ENCODE measurements around the gene ALDH1L1.

The ALDH1L1 gene

DNA sequence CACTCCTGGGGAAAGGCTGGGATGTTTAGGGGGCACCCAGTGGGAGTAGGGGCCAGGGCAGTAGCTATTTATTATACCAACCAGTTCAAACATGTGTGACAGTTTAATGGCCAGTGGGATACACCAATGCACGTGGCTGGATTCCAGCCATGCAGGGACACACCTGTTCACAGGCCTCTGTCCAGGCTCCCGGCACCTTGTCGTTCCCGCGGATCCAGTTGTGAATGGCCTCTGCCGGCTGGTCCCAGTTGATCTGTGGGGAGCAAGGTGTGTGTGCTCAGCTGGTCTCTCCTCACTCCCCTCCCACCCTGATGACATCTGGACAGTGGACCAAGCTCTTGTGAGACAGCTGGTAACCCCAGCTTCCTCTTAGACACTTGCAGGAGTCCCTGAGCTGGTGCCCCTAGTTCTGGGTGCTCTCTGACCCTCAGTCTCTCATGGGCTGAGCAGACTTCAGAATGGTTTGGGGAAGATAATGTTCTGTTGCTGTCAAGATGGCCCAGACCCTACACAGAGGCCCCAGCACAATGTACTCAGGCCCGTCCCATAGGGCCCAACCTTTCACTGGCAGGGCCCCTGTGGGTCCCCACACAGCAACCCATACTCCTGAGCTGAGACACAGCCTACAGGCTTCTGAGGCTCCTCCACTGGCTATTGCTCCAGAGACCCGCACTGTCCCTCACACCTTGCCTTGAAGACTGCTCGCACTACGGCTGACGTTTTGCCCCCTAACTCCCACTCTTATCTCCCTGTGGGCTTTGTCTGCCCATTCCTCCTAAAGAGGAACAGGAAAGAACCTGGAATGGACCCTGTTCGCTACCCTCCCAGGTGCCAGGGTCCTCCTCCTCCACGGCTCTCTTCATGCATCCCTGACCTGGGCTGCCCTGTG, 25.8 kb downstream of the ALDH1L1 start:
- DNase-seq (ENCODE audit: low read depth, low spot score) = no peak

DNA sequence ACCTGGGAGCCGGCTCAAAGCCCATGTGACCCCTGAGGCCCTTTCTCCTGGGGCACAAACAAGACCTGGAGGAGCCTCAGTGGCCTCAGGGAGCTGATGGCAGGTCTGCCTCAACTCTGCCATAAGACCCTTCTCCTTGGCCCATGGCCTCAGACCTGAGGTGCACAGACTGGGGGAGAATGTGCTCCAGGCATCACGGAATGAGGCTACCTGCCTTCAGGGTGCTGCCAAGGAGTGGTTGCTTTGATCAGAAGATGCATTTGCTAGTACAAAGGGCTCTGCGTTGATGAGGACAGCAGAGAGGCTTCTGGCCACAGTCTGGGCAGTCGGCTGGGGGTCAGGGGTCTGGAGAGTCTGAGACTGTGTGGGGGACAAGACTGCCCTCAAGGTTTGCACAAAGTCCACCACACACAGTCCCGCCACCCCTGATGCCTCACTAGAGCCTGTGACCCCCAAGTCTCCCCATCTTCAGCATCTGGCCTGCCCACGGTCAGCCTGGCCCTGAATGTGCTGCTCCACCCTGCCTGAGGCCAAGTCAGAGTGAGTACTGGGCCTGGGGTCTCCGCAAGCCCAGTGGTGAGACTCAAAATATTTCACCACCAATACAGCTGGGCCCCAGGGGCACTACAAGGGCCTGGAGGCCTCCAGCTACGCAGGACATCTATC, 26.6 kb downstream of the ALDH1L1 start:
- DNase-seq (ENCODE audit: low read depth, low spot score) = no peak

DNA sequence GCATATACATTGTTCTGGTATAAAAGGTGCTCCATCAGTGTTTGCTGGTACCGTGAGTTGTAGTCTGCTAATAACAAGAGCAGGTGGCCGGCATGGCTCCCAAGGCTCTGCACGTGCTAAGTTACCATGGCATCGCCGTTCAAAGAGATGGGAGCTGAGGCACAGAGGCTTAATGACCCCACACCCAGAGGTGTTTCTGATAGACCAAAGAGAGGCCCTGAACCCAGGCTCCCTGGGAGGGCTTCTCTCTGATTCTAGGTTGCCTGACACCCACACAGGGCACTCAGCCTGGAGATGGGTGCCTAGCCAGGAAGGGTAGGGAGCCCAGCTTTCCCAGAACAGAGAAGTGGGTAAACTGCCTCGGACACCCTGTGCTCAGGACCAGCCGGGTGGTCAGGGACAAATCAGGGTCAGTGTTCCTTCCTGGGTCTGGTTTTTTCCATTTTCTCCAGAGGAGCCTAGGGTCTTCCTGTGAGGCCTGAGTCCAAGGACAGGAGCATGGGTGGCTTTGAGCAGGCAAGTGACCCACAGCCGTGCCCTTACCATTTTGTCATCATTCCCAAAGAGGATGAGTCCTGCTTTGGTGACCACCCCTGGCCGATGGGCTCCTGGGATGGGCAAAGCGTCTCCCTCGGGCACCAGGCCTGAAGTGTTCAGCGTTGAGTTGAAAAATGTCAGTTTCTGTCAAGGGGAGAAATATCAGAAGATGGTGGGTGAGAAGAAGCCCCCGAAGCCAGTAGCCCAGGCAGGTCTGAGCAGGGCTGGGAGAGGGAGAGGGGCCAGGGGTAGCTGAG, 27.3 kb downstream of the ALDH1L1 start:
- DNase-seq (ENCODE audit: low read depth, low spot score) = no peak

DNA sequence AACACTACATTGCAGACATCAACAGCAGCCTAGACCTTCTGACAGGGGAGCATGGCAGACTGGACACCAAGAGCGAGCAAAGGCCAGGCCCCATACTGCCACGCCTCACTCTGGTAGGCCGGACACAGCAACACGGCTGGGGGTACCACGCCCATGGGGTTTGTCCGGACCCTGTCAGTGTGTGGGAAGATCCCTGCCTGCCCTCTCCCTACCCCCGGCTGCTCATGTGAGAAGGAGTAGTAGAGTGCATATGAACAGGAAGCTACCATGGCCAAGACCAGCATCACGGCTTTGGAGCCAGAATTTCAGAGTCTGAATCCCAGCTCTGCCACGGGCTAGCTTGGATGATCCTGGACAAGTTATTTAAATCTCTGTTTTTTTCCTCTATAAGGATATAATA, 27.9 kb downstream of the ALDH1L1 start:
- no peak for DNase-seq (ENCODE audit: low read depth, low spot score)

DNA sequence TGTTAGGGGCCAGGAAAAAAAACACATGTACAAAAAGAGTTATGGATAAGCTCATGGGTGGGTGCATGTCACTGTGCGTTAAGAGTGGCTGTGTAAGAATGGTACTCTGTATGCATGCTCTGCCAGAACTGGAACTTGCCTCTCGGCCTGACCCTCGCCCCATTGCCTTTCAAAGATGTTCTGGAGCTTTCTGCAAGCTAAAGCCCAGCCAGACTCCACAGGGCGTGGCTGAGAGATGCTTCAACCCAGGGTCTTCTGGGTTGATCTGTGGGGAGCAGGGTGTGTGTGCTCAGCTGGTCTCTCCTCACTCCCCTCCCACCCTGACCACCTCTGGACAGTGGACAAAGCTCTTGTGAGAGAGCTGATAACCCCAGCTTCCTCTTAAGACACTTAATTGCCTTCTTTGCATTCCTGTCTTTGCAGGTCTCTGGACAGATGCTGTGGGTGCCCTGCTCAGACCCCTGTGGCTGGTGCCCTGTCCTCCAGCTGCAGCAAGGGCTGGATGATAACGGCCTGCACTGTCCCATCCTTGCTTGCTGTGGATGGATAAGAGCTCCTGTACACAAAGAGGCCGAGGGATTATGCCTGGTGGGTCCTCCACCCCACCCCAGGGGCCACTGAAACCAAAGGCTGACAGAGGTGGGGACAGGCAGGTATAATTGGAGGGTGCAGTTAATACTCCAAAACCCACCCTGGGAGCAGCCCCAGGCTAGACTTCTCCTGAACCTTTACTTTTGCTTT, 28.7 kb downstream of the ALDH1L1 start:
- DNase-seq (ENCODE audit: low read depth, low spot score) = no peak

DNA sequence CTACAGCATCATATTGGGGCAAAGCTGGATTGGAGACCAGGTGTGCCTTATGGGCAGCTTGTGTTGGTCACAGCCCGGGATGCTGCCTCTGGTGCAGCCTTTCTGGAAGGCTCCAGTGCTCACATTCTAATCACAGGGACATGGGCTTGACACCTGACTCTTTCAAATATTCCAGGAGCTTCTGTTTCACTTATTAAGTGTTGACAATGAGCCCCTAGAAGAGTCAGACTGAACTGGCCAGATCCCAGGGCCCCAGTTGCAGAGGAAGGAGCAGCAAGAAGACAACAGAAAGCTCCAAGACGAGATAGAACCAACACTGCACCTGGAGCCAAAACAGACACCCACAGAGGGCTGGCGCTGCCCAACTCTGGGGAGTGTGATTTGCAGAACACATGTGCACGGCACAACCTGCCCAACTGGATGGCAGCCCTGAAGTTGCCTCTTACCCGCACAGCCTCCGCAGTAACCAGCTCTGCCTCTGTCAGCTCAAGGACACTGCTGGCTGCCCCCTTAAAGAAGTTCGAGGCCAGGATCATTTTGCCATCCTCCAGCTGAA, 30.3 kb downstream of the ALDH1L1 start:
- no peak for DNase-seq (ENCODE audit: low read depth, low spot score)

DNA sequence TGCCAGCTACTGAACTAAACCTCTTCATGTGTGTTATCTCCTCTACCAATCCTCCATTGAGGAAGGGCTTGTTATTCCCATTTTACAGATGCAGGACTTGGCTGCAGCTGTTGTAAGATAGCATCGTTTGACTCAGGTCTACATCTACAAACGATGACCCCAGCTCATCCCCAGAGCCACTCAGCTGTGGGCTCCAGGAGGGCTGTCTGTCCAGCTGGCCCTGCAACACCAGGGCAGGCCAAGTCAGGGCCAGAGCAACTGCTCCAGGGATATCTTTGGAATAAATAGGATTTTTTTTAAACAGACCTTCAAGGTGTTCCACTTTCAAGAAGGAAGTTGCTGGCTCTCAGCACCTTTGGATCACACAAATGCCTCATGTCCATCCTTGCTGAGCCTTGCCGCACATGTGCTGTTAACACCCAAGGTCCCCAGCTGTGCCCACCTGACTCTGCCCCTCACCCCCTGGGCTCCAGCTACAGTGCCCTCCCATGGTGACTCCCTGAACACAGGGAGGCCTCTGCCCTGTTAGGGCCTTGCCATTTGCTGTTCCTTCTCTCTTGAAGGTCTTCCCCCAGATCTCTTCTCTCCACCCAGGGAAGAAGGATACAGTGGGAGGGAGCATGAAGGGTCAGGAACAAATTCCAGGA, 31.0 kb downstream of the ALDH1L1 start:
- DNase-seq (ENCODE audit: low read depth, low spot score) = no peak

DNA sequence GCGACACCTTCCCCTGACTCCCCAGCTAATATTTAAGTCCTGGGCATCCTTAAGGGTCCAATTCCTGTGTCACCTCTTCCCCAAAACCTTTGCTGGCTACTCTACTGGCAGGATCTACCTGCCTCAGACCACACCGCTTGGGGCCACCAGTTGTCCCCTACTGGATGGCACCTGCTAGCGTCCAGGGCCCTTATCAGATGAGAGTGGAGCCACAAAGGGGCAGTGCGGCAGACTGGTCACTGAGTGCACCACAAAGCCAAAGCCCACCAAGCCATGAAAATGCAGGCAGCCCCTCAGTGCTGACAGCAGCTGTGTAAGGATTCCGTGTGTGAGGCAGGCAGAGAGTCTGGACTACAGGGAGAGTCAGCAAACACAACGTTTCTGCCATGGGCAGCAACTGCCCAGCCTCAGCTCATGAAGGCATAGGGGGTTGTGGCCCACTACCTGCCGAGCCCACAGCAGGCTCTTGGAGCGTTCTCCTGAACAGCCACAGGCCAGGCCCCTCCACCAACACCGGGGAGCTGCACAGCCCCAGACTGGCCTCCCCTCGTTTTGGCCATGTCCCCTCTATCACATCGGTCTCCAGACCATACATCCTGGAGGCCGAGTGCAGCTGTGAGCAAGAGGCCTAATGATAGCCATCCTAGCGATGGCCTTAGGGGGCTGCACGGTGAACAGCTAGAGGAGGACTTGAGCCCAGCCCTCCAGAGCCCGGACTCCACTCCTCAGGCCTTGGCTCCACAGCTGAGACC, 32.3 kb downstream of the ALDH1L1 start:
- no peak for DNase-seq (ENCODE audit: low read depth, low spot score)

DNA sequence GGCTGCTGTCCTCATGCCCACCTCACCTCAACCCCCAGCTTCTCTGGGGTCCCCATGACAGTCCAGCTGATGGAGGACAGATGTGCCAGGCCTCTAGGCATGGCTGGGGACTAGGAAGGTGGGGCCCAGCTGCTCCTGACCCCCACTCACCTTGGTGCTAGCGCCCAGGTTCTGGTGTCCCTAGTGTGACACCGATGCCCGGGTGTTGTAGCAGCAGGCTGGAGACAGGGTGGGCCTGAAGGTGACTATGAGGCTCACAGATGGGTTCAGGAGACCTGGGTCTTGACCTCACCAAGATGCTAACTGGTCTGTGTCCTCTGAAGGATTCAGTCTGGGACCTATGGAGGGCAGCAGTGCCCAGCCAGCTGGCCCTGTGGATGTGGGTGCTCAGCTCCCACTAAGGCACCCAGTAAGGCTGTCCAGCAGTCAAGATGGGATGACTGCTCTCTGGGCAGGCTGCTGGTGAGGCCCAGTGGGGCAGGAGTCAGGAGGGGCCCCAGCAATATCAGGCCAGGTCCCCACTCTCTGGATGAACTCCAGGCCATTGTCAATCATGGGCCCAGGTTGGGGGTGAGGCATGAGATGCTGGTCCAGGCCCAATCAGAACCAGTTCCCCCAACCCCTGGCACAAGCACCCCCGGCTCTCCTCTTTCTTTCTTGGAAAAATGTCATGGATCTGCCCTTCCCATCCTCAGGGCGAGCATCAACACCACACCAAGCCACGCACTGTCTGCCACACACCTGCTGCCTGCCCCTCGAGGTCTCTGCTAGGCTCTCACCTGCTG, 33.0 kb downstream of the ALDH1L1 start:
- DNase-seq (ENCODE audit: low read depth, low spot score) = no peak

DNA sequence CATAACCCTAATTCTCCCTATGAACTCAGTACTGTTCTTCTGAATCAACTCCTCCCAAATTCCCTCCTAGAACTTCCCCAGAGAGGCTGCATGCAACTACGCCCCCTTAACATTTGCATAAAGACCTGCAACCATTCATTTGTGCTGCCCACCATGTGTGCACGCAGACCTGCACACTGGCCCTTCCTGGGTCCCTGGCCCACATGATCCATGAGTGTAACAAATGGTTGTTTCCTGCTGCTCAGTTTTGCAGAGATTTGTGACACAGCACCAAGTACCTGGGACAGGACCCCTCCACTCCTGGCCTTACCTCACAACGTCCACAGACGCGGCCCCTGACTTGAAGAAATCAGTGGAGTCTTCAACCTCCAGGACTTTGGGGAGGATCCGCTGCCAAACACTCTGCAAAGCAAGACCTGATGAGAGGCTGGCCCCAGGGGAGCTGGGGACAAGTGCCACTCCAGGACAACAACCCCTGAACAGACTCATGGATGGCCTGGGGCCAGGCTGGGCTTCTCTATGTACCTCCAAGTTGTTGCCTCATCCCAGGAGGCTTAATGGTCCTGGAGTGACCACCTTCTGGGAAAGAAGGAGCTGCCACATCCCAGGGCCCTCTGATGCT, 33.8 kb downstream of the ALDH1L1 start:
- DNase-seq (ENCODE audit: low read depth, low spot score) = no peak

DNA sequence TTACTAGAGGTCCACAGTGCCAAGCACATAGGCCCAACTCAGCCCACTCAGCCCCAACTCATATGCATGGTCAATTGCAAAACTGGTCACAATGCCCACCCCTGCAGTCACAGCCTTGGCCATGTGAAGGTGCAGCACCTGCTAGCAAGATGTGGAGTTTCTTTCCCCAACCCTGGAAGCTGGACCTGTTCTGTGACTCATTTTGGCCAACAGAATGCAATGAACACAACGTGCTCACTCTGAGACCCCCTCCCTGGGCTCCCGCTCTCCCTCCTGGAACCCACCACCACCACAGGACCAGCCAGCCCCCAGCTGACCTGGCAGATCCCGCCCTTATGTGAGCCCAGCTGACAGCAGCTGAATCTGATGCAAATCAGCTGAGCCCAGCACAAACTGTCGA, 34.4 kb downstream of the ALDH1L1 start:
- DNase-seq (ENCODE audit: low read depth, low spot score) = no peak

DNA sequence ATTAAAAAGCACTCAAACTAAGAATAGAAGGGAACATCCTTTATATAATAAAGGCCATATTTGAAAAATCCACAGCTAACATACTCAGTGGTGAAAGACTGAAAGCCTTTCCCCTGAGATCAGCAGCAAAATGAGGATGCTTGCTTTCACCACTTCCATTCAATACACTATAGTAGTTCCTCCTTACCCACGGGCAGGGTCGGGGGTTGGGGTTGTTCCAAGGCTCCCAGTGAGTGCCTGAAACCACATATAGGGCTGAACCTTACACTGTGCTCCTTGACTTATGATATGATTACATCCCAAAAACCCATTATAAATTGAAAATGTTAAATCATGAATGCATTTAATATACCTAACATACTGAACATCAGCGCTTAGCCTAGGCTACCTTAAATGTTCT, 37.7 kb downstream of the ALDH1L1 start:
- DNase-seq (ENCODE audit: low read depth, low spot score) = no peak

DNA sequence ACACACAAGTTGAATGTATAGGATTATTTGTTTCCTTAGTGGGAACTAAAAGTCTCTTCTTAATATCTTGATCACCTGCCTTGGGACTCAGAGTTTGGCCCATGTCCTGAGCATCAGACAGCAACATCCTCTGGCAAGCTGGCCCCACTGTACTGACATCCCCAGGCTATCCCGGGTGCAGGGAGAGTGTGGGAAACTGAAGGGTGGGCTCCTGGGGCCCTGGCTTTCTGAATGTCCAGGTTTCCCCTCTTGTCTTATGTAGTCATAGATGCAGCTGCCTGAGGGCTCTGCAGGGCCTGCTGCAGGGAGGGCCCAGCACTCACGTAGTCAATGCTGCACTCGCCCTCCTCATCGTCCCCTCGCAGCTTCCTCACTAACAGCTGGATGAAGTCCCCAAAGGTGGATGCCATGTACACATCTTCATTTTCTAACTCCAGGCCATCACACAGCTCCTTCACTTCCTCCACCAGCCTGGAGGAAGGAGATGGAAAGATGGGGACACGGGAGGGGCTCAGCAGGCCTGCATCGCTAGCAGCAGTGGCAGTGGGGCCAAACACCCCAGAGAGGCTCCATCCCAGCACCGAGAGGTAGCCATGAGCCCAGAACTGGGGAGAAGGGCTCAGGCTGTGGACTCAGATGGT, 42.8 kb downstream of the ALDH1L1 start:
- no peak for DNase-seq (ENCODE audit: low read depth, low spot score)

DNA sequence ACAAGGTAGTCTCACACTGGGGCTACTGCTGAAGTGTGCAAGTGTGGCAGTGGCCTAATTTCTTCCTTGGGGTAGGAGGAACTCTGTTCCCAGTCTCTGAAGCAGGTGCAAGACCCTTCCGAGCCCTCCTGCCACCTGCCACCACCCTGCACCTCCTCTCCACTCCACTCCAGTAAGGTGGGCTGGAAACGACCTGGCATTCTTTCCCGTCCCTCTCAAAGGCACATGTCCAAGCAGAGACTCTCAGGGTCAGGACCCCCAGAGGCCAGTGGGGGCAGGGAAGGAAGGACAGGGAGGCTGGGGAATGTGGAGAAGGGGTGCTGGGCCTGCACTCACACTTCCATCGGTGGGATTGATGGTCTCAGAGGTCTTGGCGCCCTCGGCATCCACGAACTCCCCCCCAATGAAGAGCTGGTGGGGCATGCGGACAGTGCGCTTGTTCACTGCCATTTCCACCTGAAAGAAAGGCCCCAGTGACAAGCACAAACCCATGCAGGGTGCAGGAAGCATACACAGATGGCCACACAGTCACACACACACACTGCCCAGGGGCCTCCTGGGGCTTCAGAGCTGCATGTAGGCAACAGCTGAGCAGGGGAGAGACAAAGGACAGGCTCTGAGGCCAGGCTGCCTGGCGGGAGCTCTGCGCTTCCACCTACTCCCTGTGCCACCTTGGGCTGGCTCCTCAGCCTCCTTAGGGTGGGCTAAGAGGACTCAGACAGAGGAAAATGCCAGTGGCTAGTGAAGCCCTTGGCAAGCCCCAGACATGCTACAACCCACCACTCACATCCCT, 43.8 kb downstream of the ALDH1L1 start:
- DNase-seq (ENCODE audit: low read depth, low spot score) = no peak

DNA sequence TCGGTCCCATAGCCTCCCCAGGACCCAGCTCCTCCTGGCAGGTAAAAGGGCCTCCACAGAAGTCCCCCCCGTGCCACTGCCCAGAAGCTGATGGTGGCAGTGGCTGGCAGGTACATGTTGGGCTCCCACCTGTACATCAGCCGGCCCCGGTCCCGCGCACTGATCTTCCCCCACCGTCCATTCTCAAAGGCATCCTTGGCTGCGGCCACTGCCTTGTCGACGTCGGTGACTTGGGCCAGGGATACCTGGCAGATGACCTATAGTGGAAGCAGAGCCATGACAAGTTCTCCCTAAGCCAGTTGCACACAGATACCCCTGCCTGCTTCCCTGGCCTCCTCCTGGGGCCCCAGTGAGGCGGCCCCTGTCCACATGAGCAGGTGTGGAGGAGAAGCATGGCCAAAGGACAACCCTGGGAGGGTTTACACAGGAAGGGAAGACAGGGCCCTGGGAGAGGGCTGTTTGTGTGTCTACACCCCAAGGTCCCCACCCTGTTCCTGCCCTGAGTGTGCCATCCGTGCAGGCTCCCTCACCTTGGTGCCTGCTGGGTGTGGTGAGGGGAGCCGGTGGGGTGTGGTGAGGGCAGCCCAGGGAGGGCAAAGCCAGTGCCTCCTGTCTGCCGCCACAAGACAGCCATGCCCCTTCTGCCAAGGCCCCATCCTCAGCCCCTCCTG, 44.8 kb downstream of the ALDH1L1 start:
- no peak for DNase-seq (ENCODE audit: low read depth, low spot score)

DNA sequence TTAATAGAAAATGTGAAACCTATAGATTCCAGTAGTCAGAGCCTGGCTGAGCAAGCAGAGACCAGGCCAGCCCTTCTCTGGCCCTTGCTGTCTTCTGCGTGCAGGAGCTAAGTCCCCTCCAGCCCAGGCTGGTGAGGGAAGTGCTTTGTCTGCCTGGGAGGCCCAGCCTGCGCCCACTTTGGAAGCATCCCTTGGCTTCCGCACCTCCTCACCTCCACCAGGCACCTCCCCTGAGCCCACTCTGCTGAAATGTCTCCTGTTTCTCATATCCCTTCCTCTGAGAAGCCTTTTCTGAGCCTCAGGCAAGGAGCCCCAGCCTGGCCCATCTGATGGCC, 45.3 kb downstream of the ALDH1L1 start:
- no peak for DNase-seq (ENCODE audit: low read depth, low spot score)

Measured in astrocyte of the hippocampus (primary cell).